Ishikawa (cell line): ENCODE measurements around the gene GART.

Experiments used
- CEBPB ChIP-seq: IDR thresholded peaks from 2 replicates; pipeline ENCODE4 v1.6.1; 2012
- CREB1 ChIP-seq: IDR thresholded peaks from 2 replicates; pipeline ENCODE4 v1.6.1; 2012; ENCODE audit warnings: low read depth
- EP300 ChIP-seq: IDR thresholded peaks from 2 replicates; pipeline ENCODE4 v1.6.1; 2012; ENCODE audit warnings: borderline replicate concordance
- FOXM1 ChIP-seq: IDR thresholded peaks from 2 replicates; pipeline ENCODE4 v1.6.1; 2012; ENCODE audit warnings: low read depth, borderline replicate concordance
- MAX ChIP-seq: IDR thresholded peaks from 2 replicates; pipeline ENCODE4 v1.6.1; 2012
- NFIC ChIP-seq: IDR thresholded peaks from 2 replicates; pipeline ENCODE4 v1.6.1; 2012
- RAD21 ChIP-seq: IDR thresholded peaks from 2 replicates; pipeline ENCODE4 v1.6.1; 2012; ENCODE audit warnings: low read depth
- REST ChIP-seq: IDR thresholded peaks from 2 replicates; pipeline ENCODE4 v1.6.1; 2012; ENCODE audit warnings: low read depth, mild to moderate bottlenecking
- TAF1 ChIP-seq: IDR thresholded peaks from 2 replicates; pipeline ENCODE4 v1.6.1; 2012; ENCODE audit warnings: low read depth, mild to moderate bottlenecking
- TEAD4 ChIP-seq: IDR thresholded peaks from 2 replicates; pipeline ENCODE4 v1.6.1; 2012
- USF1 ChIP-seq: IDR thresholded peaks from 2 replicates; pipeline ENCODE4 v1.6.1; 2012
- YY1 ChIP-seq: IDR thresholded peaks from 2 replicates; pipeline ENCODE4 v1.6.1; 2012; ENCODE audit warnings: low read depth
- ZBTB7A ChIP-seq: IDR thresholded peaks from 2 replicates; pipeline ENCODE4 v1.6.1; 2012; ENCODE audit warnings: low read depth

- TF ChIP-seq RAD21 (no peak), TAF1 (no peak), TEAD4 (no peak), REST (no peak), MAX (no peak), YY1 (no peak), USF1 (no peak), CEBPB (no peak), EP300 (no peak), CREB1 (no peak), FOXM1 (no peak), ZBTB7A (no peak), NFIC (no peak)
These were observed 37.1 kb upstream of the GART start for GRCh38 chr21:33578959-33579542.
